ENCODE data around the gene CAB39L. TPM values are rescaled to one million over a fixed set of nuclear protein-coding genes. Genes with fewer than 3 reads are reported as not detected.

Gene CAB39L
- polyA plus RNA-seq, 1 donor from 2014 or later = 40.3 TPM

DNA sequence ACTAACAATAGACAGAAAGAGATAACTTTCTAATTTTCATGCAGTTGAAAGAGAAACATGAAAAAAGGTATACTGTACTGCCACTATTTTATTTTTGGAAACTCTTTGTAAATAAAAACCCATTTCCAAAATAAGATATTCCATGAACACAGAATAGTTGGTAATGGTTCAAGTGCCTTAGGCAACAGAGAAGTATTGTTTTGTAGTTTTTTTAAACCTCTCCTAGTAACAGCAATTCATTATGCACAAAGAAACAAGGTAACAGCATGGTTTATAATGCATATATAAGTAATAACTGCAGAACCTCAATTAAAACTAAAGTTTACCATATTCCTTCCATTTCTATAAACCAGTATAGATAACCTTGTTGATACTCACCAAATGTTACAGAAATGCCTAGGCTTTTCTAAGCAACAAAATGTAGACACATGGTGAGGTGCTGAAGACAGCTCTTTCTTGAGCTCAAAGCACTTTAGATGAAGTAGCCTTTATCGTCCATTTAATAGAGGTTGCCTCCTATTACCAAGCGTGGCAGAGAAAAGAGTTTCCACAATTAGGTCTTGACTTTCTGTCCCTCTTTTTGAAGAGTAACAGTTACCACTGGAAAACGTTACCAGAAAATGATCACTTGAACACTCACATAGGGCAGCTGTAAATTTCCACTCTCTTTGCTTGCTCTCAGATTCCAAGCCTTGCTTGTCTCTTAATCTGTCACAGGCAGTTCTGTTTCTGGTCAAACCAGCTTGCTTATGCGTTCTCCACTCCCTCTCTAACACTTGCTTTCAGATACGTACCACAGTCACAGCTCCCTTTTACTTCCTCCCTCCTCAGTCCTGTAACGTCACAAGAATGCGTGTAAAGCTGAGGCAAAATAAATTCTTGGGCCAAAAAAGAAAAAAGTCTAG lies 42.9 kb downstream of the CAB39L start:
- H3K9me3 ChIP-seq (ENCODE audit: low read length) = no peaks in the 10 kb centered on the region
- H3K9me2 ChIP-seq (ENCODE audit: insufficient read depth, low read length) = no peaks in the 10 kb centered on the region
- no peaks in the 10 kb centered on the region for H3K27me3 ChIP-seq (ENCODE audit: insufficient read depth, low read depth, low read length)
- H3K27ac ChIP-seq (ENCODE audit: low read length) = no peak overlapping the region
- H2AFZ ChIP-seq (ENCODE audit: low read depth, low read length) = no peak overlapping the region
- no peaks in the 10 kb centered on the region for H3K79me2 ChIP-seq (replicated peaks; ENCODE audit: insufficient read depth, low read length)
- no peak overlapping the region for H3K4me3 ChIP-seq (ENCODE audit: low read length)
- no peak overlapping the region for H3K9ac ChIP-seq (ENCODE audit: low read length)
- H4K20me1 ChIP-seq (ENCODE audit: insufficient read depth) = no peaks in the 10 kb centered on the region
- H3K36me3 ChIP-seq (ENCODE audit: insufficient read depth, low read length) = no peaks in the 10 kb centered on the region
- H3F3A ChIP-seq (ENCODE audit: insufficient read depth, low read length, poor library complexity, severe bottlenecking) = no peaks in the 10 kb centered on the region
- TF ChIP-seq, protein P1, sequence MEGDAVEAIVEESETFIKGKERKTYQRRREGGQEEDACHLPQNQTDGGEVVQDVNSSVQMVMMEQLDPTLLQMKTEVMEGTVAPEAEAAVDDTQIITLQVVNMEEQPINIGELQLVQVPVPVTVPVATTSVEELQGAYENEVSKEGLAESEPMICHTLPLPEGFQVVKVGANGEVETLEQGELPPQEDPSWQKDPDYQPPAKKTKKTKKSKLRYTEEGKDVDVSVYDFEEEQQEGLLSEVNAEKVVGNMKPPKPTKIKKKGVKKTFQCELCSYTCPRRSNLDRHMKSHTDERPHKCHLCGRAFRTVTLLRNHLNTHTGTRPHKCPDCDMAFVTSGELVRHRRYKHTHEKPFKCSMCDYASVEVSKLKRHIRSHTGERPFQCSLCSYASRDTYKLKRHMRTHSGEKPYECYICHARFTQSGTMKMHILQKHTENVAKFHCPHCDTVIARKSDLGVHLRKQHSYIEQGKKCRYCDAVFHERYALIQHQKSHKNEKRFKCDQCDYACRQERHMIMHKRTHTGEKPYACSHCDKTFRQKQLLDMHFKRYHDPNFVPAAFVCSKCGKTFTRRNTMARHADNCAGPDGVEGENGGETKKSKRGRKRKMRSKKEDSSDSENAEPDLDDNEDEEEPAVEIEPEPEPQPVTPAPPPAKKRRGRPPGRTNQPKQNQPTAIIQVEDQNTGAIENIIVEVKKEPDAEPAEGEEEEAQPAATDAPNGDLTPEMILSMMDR (IDR thresholded peaks at IDR 0.05; ENCODE audit: poor library complexity, severe bottlenecking) = no peak
- no peak for TF ChIP-seq MXI1 (conservative IDR thresholded peaks at IDR 0.05; ENCODE audit: poor library complexity, severe bottlenecking)
- no peak for TF ChIP-seq EP300 (conservative IDR thresholded peaks at IDR 0.05; ENCODE audit: poor library complexity, severe bottlenecking)
- TF ChIP-seq, protein P2, sequence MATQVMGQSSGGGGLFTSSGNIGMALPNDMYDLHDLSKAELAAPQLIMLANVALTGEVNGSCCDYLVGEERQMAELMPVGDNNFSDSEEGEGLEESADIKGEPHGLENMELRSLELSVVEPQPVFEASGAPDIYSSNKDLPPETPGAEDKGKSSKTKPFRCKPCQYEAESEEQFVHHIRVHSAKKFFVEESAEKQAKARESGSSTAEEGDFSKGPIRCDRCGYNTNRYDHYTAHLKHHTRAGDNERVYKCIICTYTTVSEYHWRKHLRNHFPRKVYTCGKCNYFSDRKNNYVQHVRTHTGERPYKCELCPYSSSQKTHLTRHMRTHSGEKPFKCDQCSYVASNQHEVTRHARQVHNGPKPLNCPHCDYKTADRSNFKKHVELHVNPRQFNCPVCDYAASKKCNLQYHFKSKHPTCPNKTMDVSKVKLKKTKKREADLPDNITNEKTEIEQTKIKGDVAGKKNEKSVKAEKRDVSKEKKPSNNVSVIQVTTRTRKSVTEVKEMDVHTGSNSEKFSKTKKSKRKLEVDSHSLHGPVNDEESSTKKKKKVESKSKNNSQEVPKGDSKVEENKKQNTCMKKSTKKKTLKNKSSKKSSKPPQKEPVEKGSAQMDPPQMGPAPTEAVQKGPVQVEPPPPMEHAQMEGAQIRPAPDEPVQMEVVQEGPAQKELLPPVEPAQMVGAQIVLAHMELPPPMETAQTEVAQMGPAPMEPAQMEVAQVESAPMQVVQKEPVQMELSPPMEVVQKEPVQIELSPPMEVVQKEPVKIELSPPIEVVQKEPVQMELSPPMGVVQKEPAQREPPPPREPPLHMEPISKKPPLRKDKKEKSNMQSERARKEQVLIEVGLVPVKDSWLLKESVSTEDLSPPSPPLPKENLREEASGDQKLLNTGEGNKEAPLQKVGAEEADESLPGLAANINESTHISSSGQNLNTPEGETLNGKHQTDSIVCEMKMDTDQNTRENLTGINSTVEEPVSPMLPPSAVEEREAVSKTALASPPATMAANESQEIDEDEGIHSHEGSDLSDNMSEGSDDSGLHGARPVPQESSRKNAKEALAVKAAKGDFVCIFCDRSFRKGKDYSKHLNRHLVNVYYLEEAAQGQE (IDR thresholded peaks at IDR 0.05; ENCODE audit: borderline replicate concordance) = no peak
- TF ChIP-seq POLR2AphosphoS5 (IDR thresholded peaks at IDR 0.05) = no peak
- no peak for TF ChIP-seq TAF1 (IDR thresholded peaks at IDR 0.05; ENCODE audit: low read depth)
- TF ChIP-seq RAD21 (conservative IDR thresholded peaks at IDR 0.05) = no peak
- TF ChIP-seq SMC3 (conservative IDR thresholded peaks at IDR 0.05; ENCODE audit: poor library complexity) = no peak
- no peak overlapping the region for H3K4me2 ChIP-seq (ENCODE audit: low read length)

DNA sequence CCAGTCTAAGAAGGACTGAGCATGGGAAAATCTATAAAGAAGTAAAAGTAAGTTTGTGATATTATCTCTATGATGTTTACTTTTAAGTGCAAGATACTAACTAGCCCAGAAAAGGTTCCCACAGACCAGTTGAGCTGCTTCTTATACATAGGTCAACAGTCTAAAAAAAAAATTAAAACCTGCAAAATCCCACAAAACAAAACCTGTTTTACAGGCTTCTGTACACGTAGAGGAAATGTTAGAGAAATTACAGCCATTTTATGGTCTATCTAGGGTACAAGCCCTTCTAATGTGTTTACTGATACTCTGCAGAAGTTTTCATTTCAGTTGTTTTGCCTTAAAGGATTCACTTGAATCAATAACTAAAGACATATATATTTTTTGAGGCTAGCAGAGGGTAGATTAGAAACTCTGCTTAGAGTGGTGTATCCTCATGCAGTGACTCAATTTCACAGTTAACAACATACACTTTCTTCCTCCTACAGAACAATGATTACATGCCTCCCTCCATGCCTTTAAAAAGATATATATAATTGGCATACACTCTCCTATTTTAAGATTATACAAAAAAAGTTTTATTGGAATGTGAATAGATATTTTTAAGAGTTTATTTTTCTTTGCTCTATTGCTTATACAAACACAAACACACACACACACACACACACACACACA lies 43.9 kb downstream of the CAB39L start:
- H3K27me3 ChIP-seq (ENCODE audit: insufficient read depth, low read depth, low read length) = no peaks in the 10 kb centered on the region
- no peaks in the 10 kb centered on the region for H3K9me2 ChIP-seq (ENCODE audit: insufficient read depth, low read length)
- no peak overlapping the region for H3K4me2 ChIP-seq (ENCODE audit: low read length)
- H3K79me2 ChIP-seq (replicated peaks; ENCODE audit: insufficient read depth, low read length) = no peaks in the 10 kb centered on the region
- H3K9ac ChIP-seq (ENCODE audit: low read length) = no peak overlapping the region
- TF ChIP-seq EP300 (conservative IDR thresholded peaks at IDR 0.05; ENCODE audit: poor library complexity, severe bottlenecking) = no peak
- TF ChIP-seq, protein P2 (IDR thresholded peaks at IDR 0.05; ENCODE audit: borderline replicate concordance) = no peak
- no peaks in the 10 kb centered on the region for H3F3A ChIP-seq (ENCODE audit: insufficient read depth, low read length, poor library complexity, severe bottlenecking)
- H4K20me1 ChIP-seq (ENCODE audit: insufficient read depth) = no peaks in the 10 kb centered on the region
- H2AFZ ChIP-seq (ENCODE audit: low read depth, low read length) = no peak overlapping the region
- no peak overlapping the region for H3K27ac ChIP-seq (ENCODE audit: low read length)
- no peak overlapping the region for H3K4me3 ChIP-seq (ENCODE audit: low read length)
- H3K36me3 ChIP-seq (ENCODE audit: insufficient read depth, low read length) = no peaks in the 10 kb centered on the region
- H3K9me3 ChIP-seq (ENCODE audit: low read length) = no peaks in the 10 kb centered on the region
